Fibroblast of the aortic adventitia (primary cell): ENCODE data around the gene KANK4. TPM values are rescaled to one million over a fixed set of nuclear protein-coding genes. Genes with fewer than 3 reads are reported as not detected.
"Not testable (repeated sequence)": the region's sequence is repeated elsewhere in the genome, so short reads cannot be mapped to it uniquely, and the experiment has no call there.

ENCODE experiments used
- DNase-seq: peaks from one replicate; pipeline ENCODE4 v3.0.0-alpha.2; 2010; ENCODE audit warnings: low read depth
- H3K4me3 ChIP-seq: 2 replicates; pipeline ENCODE4 v1.5.1; 2011; ENCODE audit warnings: low read depth, mild to moderate bottlenecking, control low read depth, low read length, moderate library complexity
- total RNA-seq: library from RNA; depleted of rRNA; stranded (reverse); fragments of >200 nt; gene quantifications from 2 replicates; pipeline ENCODE4 v1.2.3, GENCODE V29; 2012; ENCODE audit warnings: low replicate concordance
- TF ChIP-seq, protein P1 (sequence below): IDR thresholded peaks from 2 replicates; pipeline ENCODE4 v1.5.1; 2011; ENCODE audit warnings: mild to moderate bottlenecking, low read length, control low read depth, inconsistent platforms; ENCODE audit not compliant: insufficient read depth

KANK4 gene
- total RNA-seq, 1 donor, result 0.09 TPM

GRCh38 chr1:62263006-62263813, 56.0 kb downstream of the KANK4 start:
- no peak for DNase-seq
- no peak overlapping the region for H3K4me3 ChIP-seq
- TF ChIP-seq, protein P1, sequence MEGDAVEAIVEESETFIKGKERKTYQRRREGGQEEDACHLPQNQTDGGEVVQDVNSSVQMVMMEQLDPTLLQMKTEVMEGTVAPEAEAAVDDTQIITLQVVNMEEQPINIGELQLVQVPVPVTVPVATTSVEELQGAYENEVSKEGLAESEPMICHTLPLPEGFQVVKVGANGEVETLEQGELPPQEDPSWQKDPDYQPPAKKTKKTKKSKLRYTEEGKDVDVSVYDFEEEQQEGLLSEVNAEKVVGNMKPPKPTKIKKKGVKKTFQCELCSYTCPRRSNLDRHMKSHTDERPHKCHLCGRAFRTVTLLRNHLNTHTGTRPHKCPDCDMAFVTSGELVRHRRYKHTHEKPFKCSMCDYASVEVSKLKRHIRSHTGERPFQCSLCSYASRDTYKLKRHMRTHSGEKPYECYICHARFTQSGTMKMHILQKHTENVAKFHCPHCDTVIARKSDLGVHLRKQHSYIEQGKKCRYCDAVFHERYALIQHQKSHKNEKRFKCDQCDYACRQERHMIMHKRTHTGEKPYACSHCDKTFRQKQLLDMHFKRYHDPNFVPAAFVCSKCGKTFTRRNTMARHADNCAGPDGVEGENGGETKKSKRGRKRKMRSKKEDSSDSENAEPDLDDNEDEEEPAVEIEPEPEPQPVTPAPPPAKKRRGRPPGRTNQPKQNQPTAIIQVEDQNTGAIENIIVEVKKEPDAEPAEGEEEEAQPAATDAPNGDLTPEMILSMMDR, result no peak

DNA sequence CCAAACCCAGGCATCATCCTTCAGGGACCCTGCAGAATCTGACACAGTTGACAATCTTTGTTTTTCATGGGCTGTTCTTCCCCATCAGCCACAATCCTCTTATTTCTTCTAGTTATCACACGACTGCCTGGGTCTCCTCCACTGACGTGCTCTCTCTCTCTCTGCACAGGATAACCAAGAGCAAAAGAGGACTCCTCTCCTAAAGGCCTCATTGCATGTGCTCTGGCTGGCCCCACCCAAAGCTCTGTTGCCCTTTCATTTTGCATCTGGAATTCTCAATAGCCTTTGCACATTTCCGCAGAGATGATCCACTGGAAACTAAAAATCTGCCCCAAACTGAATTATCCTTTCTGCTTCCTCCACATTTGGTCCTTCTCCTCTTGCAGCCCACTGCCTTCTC, 58.5 kb downstream of the KANK4 start:
- TF ChIP-seq, protein P1, result no peak
- no peak for DNase-seq
- H3K4me3 ChIP-seq, result no peak overlapping the region

GRCh38 chr1:62259551-62259950, 59.7 kb downstream of the KANK4 start:
- TF ChIP-seq, protein P1, result no peak
- H3K4me3 ChIP-seq, result no peak overlapping the region
- no peak for DNase-seq

GRCh38 chr1:62250126-62250726, 69.0 kb downstream of the KANK4 start:
- no peak overlapping the region for H3K4me3 ChIP-seq
- TF ChIP-seq, protein P1, result no peak
- DNase-seq, result no peak

- TF ChIP-seq, protein P1, result no peak
- DNase-seq, result no peak
- H3K4me3 ChIP-seq, result no peak overlapping the region
Measured at GRCh38 chr1:62247391-62248168, 71.7 kb downstream of the KANK4 start.

GRCh38 chr1:62245201-62245600, 74.0 kb downstream of the KANK4 start:
- no peak for DNase-seq
- TF ChIP-seq, protein P1, result no peak
- H3K4me3 ChIP-seq, result no peak overlapping the region

DNA sequence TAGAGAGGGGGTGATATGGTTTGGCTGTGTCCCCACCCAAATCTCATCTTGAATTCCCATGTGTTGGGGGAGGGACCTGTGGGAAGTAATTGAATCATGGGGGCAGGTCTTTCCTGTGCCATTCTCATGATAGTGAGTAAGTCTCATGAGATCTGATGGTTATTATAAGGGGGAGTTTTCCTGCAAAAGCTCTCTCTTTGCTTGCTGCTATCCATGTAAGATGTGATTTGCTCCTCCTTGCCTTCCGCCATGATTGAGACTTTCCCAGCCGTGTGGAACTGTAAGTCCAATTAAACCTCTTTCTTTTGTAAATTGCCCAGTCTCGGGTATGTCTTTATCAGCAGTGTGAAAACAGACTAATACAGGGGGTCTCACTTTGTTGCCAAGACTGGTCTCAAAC, 74.9 kb downstream of the KANK4 start:
- H3K4me3 ChIP-seq, DNase-seq: not testable (repeated sequence)
